ENCODE results near the gene TAGAP. TPM values are rescaled to one million over a fixed set of nuclear protein-coding genes. Genes with fewer than 3 reads are reported as not detected.

The TAGAP gene
- total and polyA plus RNA-seq, 7 donors = 0.06 to 1.2 (median 0.42) TPM

GRCh38 chr6:159084493-159085091 lies 39.8 kb upstream of the TAGAP start:
- DNase-seq = no peak
- Histone ChIP-seq H3K27me3 (ENCODE audit: insufficient read depth in 3 of 3, low read length in 2 of 3) (no peaks in the 10 kb centered on the region), H3K4me3 (no peak overlapping the region), H3K4me1 (no peaks in the 10 kb centered on the region), H3K9me3 (no peaks in the 10 kb centered on the region), H3K27ac (no peak overlapping the region), H3K36me3 (ENCODE audit: insufficient read depth in 1 of 2, low read depth in 1 of 2) (no peaks in the 10 kb centered on the region)
- no peak for ATAC-seq
- no peak for TF ChIP-seq CTCF (IDR thresholded peaks at IDR 0.05)
- intact Hi-C loops (cut with DNase I) = no loop called here
- WGBS, 3 donors = 73 to 91% (median 76%) methylated on average over 2 of the region's 2 CpGs

- intact Hi-C loops (cut with DNase I) = no loop called here
- ATAC-seq = no peak
- Histone ChIP-seq H3K9me3 (no peaks in the 10 kb centered on the region), H3K36me3 (ENCODE audit: insufficient read depth in 1 of 2, low read depth in 1 of 2) (no peaks in the 10 kb centered on the region), H3K27me3 (ENCODE audit: insufficient read depth in 3 of 3, low read length in 2 of 3) (no peaks in the 10 kb centered on the region), H3K4me1 (no peaks in the 10 kb centered on the region), H3K27ac (no peak overlapping the region), H3K4me3 (no peak overlapping the region)
- TF ChIP-seq CTCF (IDR thresholded peaks at IDR 0.05) = no peak
- WGBS, 3 donors = 80 to 88% (median 85%) methylated on average over 2 of the region's 2 CpGs
- DNase-seq = no peak
These were observed 38.4 kb upstream of the TAGAP start for GRCh38 chr6:159083146-159083545.

GRCh38 chr6:159082039-159082815 lies 37.4 kb upstream of the TAGAP start:
- Histone ChIP-seq H3K9me3 (no peaks in the 10 kb centered on the region), H3K27ac (no peak overlapping the region), H3K27me3 (ENCODE audit: insufficient read depth in 3 of 3, low read length in 2 of 3) (no peaks in the 10 kb centered on the region), H3K4me3 (no peak overlapping the region), H3K4me1 (no peaks in the 10 kb centered on the region), H3K36me3 (ENCODE audit: insufficient read depth in 1 of 2, low read depth in 1 of 2) (no peaks in the 10 kb centered on the region)
- intact Hi-C loops (cut with DNase I) = no loop called here
- no peak for TF ChIP-seq CTCF (IDR thresholded peaks at IDR 0.05)
- DNase-seq = no peak
- ATAC-seq = no peak
- WGBS, 3 donors = 90 to 91% (median 91%) methylated on average over 7 of the region's 7 CpGs

- Histone ChIP-seq H3K36me3 (ENCODE audit: insufficient read depth in 1 of 2, low read depth in 1 of 2) (no peaks in the 10 kb centered on the region), H3K4me1 (no peaks in the 10 kb centered on the region), H3K27me3 (ENCODE audit: insufficient read depth in 3 of 3, low read length in 2 of 3) (no peaks in the 10 kb centered on the region), H3K27ac (no peak overlapping the region), H3K9me3 (no peaks in the 10 kb centered on the region), H3K4me3 (no peak overlapping the region)
- intact Hi-C loops (cut with DNase I) = no loop called here
- no peak for DNase-seq
- no peak for ATAC-seq
- TF ChIP-seq CTCF (IDR thresholded peaks at IDR 0.05) = no peak
- 64 to 69% (median 68%) methylated on average over 4 of the region's 4 CpGs for WGBS, 3 donors
These were observed 35.6 kb upstream of the TAGAP start for GRCh38 chr6:159080217-159080976.

All from psoas muscle (tissue), 8 donors.